Subcutaneous adipose tissue (tissue), 4 donors: ENCODE results near the gene PPM1J. TPM values are rescaled to one million over a fixed set of nuclear protein-coding genes. Genes with fewer than 3 reads are reported as not detected.

Experiments
- total RNA-seq, 4 donors: library from RNA; depleted of rRNA; stranded (reverse); fragments of >200 nt; gene quantifications; one replicate each; pipeline ENCODE4 v1.1.0, GENCODE V29; 2016
- TF ChIP-seq, protein P1 (sequence below): fragments of 450-650 bp; IDR thresholded peaks from one replicate; pipeline ENCODE4 v1.5.1; 2016; ENCODE audit warnings: low read depth, mild to moderate bottlenecking, control low read depth, antibody characterized with exemption, moderate library complexity

PPM1J gene
- total RNA-seq, 4 donors from 2014 or later = 0.51 TPM; not detected in 3

DNA sequence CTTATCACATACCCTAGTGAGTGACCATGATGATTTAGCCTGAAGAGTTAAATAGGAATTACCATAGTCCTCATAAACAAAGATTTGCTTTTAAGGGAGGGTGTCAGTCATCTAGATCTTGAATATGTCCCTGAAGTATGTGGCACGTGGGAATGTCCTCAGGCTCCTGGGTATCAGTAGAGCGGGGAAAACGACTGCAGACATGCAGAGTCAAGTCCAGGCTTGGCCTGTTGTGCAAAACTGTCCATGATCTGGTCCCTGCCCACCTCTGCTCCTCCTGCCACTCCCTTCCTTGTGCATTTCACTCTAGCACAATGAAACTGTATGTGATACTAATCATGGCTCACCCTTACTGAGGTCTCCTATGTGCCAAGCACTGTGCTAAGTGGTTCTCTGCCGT lies 27.8 kb downstream of the PPM1J start:
- TF ChIP-seq, protein P1, sequence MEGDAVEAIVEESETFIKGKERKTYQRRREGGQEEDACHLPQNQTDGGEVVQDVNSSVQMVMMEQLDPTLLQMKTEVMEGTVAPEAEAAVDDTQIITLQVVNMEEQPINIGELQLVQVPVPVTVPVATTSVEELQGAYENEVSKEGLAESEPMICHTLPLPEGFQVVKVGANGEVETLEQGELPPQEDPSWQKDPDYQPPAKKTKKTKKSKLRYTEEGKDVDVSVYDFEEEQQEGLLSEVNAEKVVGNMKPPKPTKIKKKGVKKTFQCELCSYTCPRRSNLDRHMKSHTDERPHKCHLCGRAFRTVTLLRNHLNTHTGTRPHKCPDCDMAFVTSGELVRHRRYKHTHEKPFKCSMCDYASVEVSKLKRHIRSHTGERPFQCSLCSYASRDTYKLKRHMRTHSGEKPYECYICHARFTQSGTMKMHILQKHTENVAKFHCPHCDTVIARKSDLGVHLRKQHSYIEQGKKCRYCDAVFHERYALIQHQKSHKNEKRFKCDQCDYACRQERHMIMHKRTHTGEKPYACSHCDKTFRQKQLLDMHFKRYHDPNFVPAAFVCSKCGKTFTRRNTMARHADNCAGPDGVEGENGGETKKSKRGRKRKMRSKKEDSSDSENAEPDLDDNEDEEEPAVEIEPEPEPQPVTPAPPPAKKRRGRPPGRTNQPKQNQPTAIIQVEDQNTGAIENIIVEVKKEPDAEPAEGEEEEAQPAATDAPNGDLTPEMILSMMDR = no peak

DNA sequence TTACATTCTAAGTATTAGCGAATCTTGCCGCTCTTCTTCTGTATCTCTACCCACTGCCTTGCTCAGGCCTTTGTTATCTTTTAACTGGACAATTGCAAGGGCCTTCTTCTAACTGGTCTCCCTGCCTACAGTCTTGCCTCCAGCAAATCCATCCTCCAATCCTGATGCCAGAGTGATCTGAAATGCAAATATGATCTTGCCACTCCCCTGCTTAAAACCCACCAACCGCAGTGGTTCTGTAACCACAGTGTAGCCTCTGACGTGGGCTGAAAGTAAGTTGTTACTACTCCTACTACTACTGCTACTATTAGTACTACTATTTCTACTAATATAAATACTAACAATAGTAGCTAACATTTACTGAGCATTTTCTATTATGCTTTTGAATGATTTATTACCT lies 28.3 kb downstream of the PPM1J start:
- TF ChIP-seq, protein P1 = no peak

DNA sequence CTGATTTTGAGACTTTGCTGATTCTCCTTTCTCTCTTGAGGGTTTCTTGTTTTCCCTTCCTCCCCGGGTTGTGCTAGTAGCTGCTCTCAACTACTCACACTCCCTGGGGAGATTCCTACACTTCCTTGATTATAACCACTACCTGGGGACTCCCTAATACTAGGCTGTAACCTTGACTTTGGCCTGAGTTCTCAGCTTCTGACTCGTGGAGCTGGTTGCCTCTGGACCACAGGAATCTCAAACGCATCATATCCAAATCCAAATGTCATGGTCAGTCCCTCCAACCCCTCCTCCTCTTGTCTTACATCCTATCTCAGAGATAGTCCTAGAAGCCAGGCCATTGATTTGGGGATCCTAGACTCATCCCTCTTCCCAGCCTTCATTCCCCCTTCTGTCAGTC lies 28.7 kb downstream of the PPM1J start:
- TF ChIP-seq, protein P1 = no peak

DNA sequence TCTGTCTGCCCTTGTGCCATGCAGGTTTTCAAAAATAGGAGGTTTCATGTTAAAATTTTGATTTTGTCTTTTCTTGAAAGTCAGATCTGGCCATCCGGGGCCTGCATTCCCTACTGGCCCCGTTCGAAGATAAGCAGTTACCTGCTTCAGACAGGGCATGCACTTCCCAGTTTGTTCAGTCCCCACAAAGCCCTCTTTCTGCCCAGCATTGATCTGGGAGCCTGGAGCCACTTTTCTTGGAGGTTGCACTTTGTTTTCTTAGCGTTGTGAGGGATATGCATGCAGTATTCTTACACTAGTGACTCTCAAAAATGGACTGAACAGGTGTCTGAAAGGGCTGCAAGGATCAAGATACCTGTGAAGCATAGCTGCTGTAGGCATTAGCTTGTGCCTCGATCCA lies 29.2 kb downstream of the PPM1J start:
- TF ChIP-seq, protein P1 = no peak

DNA sequence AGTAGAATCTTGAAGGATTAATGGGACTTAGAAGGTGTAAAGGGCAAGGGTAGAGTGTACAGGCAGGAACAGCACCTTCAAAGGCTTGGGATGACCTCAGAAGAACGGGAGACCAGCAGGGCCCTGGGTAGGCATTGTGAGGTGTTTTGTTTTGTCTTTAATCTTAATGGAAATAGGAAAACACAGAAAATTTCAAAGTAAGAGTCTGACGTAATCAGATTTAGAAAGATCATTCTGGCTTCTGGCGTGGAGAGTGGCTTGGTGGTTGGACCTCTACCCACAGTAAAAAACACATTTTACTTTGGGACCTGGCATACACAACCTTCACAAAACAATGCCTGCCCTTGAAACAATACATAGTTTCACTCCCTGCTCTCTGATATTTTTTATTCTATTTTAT lies 36.5 kb downstream of the PPM1J start:
- TF ChIP-seq, protein P1 = no peak

DNA sequence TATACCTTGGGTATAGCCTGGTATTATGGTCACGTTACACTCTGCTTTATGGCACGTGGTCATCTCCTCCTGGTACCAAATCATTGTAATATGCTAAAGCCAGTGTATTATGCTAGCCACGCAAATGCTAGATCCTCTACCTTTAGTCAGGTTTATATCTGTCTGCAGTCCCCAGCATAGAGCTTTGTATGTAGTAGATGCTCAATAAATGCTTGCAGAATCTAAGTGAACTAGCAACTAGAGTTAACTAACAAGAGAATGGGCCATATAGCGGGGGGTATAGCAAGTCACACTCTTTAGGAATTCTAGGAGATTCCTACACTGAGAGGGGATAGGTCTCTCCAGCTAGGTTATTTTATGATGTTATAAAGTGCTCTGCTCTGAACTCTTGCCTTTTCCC lies 37.6 kb downstream of the PPM1J start:
- TF ChIP-seq, protein P1 = no peak

DNA sequence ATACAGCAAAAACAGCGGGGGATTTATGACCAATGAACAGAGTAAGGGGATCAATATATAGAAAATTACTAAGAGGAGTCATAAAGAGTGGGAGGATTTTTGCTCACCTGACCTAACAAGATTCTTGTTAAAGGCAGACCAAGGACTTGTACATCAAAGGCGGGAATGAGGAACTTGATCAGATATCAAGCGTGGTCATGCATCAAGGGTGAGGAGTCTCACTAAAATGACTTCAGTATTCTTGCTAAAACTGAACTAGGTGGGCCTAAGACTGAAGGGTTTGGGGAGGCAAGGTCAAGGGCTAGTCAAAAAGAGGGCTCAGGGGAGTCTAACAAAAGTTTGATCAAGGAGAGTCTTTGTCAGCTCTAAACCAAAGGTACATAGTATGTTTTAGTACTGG lies 38.6 kb downstream of the PPM1J start:
- TF ChIP-seq, protein P1 = no peak
